Activated CD8-positive, alpha-beta T cell treated with anti-CD3 and anti-CD28 coated beads for 36 hours (primary cell): ENCODE measurements around the gene FLNA. TPM values are rescaled to one million over a fixed set of nuclear protein-coding genes. Genes with fewer than 3 reads are reported as not detected.
"Not testable (repeated sequence)": the region's sequence is repeated elsewhere in the genome, so short reads cannot be mapped to it uniquely, and the experiment has no call there.

Experiments
- ATAC-seq: fragments of 200-7000 bp; cut with Tn5 transposase; one replicate; pipeline ENCODE4 v1.10.0; 2021; ENCODE audit warnings: mild to moderate bottlenecking, moderate library complexity
- CTCF ChIA-PET: fragments of 350-600 bp; sonication (Branson Sonifier 250); formaldehyde crosslinking; loops from one replicate; lab custom pipeline; 2021; ENCODE audit warnings: antibody characterized with exemption; lab: Charles Lee
- POLR2A ChIA-PET: fragments of 350-600 bp; sonication (Branson Sonifier 250); formaldehyde crosslinking; loops from one replicate; lab custom pipeline; 2021; ENCODE audit warnings: antibody characterized with exemption; lab: Charles Lee
- DNase-seq: peaks from one replicate; pipeline ENCODE4 v3.0.0-alpha.2; 2020
- H3K27ac Mint-ChIP-seq: one replicate; pipeline ENCODE4 v1.8.0; 2021; ENCODE audit warnings: mild to moderate bottlenecking, mixed read lengths
- H3K27me3 Mint-ChIP-seq: one replicate; pipeline ENCODE4 v1.8.0; 2021; ENCODE audit warnings: mixed read lengths
- H3K36me3 Mint-ChIP-seq: one replicate; pipeline ENCODE4 v1.8.0; 2021; ENCODE audit warnings: low read depth, mixed read lengths
- H3K4me1 Mint-ChIP-seq: one replicate; pipeline ENCODE4 v1.8.0; 2021; ENCODE audit warnings: low read depth, mixed read lengths
- H3K4me3 Mint-ChIP-seq: one replicate; pipeline ENCODE4 v1.8.0; 2021; ENCODE audit warnings: mild to moderate bottlenecking, moderate library complexity, mixed read lengths
- H3K9me3 Mint-ChIP-seq: one replicate; pipeline ENCODE4 v1.8.0; 2021; ENCODE audit warnings: mixed read lengths
- CTCF ChIP-seq: fragments of 200-600 bp; IDR thresholded peaks from one replicate; pipeline ENCODE4 v1.8.0; 2022; ENCODE audit warnings: antibody characterized with exemption, mild to moderate bottlenecking
- intact Hi-C: fragments of 100-400 bp; cut with micrococcal nuclease; formaldehyde crosslinking; loops from one replicate; pipeline ENCODE4 v1.10.0; 2022
- total RNA-seq, 2 experiments: library from RNA; stranded (reverse); gene quantifications; one replicate each; pipeline ENCODE4 v1.2.3, GENCODE V29; 2021

Gene FLNA
- total RNA-seq, 2 experiments from 2014 or later: 1,057 to 1,091 TPM

- H3K9me3 Mint-ChIP-seq: no peaks in the 10 kb centered on the region
- no peak overlapping the region for H3K27ac Mint-ChIP-seq
- POLR2A ChIA-PET: no interaction called here
- H3K27me3 Mint-ChIP-seq: no peaks in the 10 kb centered on the region
- H3K4me1 Mint-ChIP-seq: peaks cover 20% of the 10 kb centered on the region
- no peak for DNase-seq
- intact Hi-C loops: no loop called here
- no peak overlapping the region for H3K4me3 Mint-ChIP-seq
- ATAC-seq: no peak
- H3K36me3 Mint-ChIP-seq: no peaks in the 10 kb centered on the region
- no peak for TF ChIP-seq CTCF
- CTCF ChIA-PET: no interaction called here
Measured at GRCh38 chrX:154305541-154306205, 68.8 kb downstream of the FLNA start.

- H3K9me3 Mint-ChIP-seq: no peaks in the 10 kb centered on the region
- H3K4me1 Mint-ChIP-seq: peaks cover 18% of the 10 kb centered on the region
- no peak overlapping the region for H3K4me3 Mint-ChIP-seq
- no peak overlapping the region for H3K27ac Mint-ChIP-seq
- CTCF ChIA-PET: no interaction called here
- ATAC-seq (no peak), DNase-seq (no peak)
- TF ChIP-seq CTCF: no peak
- H3K27me3 Mint-ChIP-seq: no peaks in the 10 kb centered on the region
- POLR2A ChIA-PET: no interaction called here
- intact Hi-C loops: no loop called here
- no peaks in the 10 kb centered on the region for H3K36me3 Mint-ChIP-seq
Measured at GRCh38 chrX:154304846-154305245, 69.6 kb downstream of the FLNA start.

GRCh38 chrX:154303476-154303875, 71.0 kb downstream of the FLNA start:
- POLR2A ChIA-PET: no interaction called here
- Mint-ChIP-seq H3K4me1 (peaks cover 13% of the 10 kb centered on the region), H3K36me3 (no peaks in the 10 kb centered on the region), H3K4me3 (no peak overlapping the region), H3K27me3 (no peaks in the 10 kb centered on the region), H3K9me3 (no peaks in the 10 kb centered on the region), H3K27ac (no peak overlapping the region)
- DNase-seq (no peak), ATAC-seq (no peak)
- CTCF ChIA-PET: no interaction called here
- no peak for TF ChIP-seq CTCF
- intact Hi-C loops: no loop called here

GRCh38 chrX:154302998-154303397, 71.4 kb downstream of the FLNA start:
- not testable (repeated sequence) for H3K27ac Mint-ChIP-seq, H3K4me1 Mint-ChIP-seq

GRCh38 chrX:154300816-154301215, 73.6 kb downstream of the FLNA start:
- intact Hi-C loops: no loop called here
- Mint-ChIP-seq H3K36me3 (no peaks in the 10 kb centered on the region), H3K4me3 (no peak overlapping the region), H3K4me1 (peaks cover 2% of the 10 kb centered on the region), H3K9me3 (no peaks in the 10 kb centered on the region), H3K27ac (no peak overlapping the region), H3K27me3 (no peaks in the 10 kb centered on the region)
- ChIA-PET CTCF (interaction anchor here (3.0 kb wide), 1 partner anchor 8 kb away, joined by 10 read pairs; no protein-coding TSS in a partner anchor), POLR2A (no interaction called here)
- DNase-seq (no peak), ATAC-seq (no peak)
- TF ChIP-seq CTCF: no peak

More at GRCh38 chrX:154302998-154303397, 71.4 kb downstream of the FLNA start:
- H3K27me3 Mint-ChIP-seq, H3K36me3 Mint-ChIP-seq, intact Hi-C loops, CTCF ChIA-PET, H3K9me3 Mint-ChIP-seq, POLR2A ChIA-PET, DNase-seq, ATAC-seq, H3K4me3 Mint-ChIP-seq: not testable (repeated sequence)

Other genes with a start within 250 kb of the FLNA start
- gene OPN1LW, start 230.4 kb downstream of the FLNA start, total RNA-seq: not detected
- gene OPN1MW, start 192.0 kb downstream of the FLNA start, total RNA-seq: not detected
- not detected for gene OPN1MW2, start 154.9 kb downstream of the FLNA start, total RNA-seq
- gene OPN1MW3, start 117.1 kb downstream of the FLNA start, total RNA-seq: not detected
- not detected for gene TEX28, start 79.5 kb downstream of the FLNA start, total RNA-seq
- gene TKTL1, start 78.8 kb downstream of the FLNA start, total RNA-seq: 1 to 10 TPM in 1 of 2 experiments, under 1 TPM in 1; 0.67 to 1.0 TPM
- 10 to 100 TPM; 92.4 to 96.6 TPM for gene EMD, start 4.7 kb upstream of the FLNA start, total RNA-seq
- 1,000 to 10,000 TPM; 3,574 to 3,675 TPM for gene RPL10, start 23.7 kb upstream of the FLNA start, total RNA-seq
- gene DNASE1L1, start 34.6 kb upstream of the FLNA start, total RNA-seq: 10 to 100 TPM in 1 of 2 experiments, 1 to 10 TPM in 1; 9.4 to 10.3 TPM
- gene TAFAZZIN, start 36.9 kb upstream of the FLNA start, total RNA-seq: 10 to 100 TPM; 49.8 to 53.4 TPM
- gene ATP6AP1, start 54.0 kb upstream of the FLNA start, total RNA-seq: 10 to 100 TPM; 21.3 to 22.5 TPM
- gene GDI1, start 62.5 kb upstream of the FLNA start, total RNA-seq: 10 to 100 TPM; 76.5 TPM
- 10 to 100 TPM; 43.6 to 47.5 TPM for gene FAM50A, start 69.5 kb upstream of the FLNA start, total RNA-seq
- 10 to 100 TPM; 36.5 to 40.5 TPM for gene PLXNA3, start 83.6 kb upstream of the FLNA start, total RNA-seq
- 10 to 100 TPM; 49.8 to 50.1 TPM for gene LAGE3, start 104.6 kb upstream of the FLNA start, total RNA-seq
- gene UBL4A, start 112.0 kb upstream of the FLNA start, total RNA-seq: 10 to 100 TPM; 46.5 to 47.6 TPM
- gene SLC10A3, start 116.0 kb upstream of the FLNA start, total RNA-seq: 10 to 100 TPM; 13.2 to 14.1 TPM
- gene FAM3A, start 141.6 kb upstream of the FLNA start, total RNA-seq: 10 to 100 TPM; 27.9 to 31.9 TPM
- 10 to 100 TPM; 88.4 to 92.5 TPM for gene G6PD, start 172.2 kb upstream of the FLNA start, total RNA-seq
- gene IKBKG, start 173.0 kb upstream of the FLNA start, total RNA-seq: 10 to 100 TPM; 34.4 to 40.6 TPM
- gene CTAG1A, start 210.5 kb upstream of the FLNA start, total RNA-seq: not detected
- gene CTAG1B, start 244.6 kb upstream of the FLNA start, total RNA-seq: not detected